Stimulated activated naive CD4-positive, alpha-beta T cell (primary cell): ENCODE data around the gene FOXP1.
A peak's percentile ranks its signal among the peaks of the same experiment; 100 is the strongest.

Source experiments
- DNase-seq, 6 experiments: peaks; one replicate each; lab custom pipeline; 2025; lab: John Stamatoyannopoulos, UW

Gene FOXP1

DNA sequence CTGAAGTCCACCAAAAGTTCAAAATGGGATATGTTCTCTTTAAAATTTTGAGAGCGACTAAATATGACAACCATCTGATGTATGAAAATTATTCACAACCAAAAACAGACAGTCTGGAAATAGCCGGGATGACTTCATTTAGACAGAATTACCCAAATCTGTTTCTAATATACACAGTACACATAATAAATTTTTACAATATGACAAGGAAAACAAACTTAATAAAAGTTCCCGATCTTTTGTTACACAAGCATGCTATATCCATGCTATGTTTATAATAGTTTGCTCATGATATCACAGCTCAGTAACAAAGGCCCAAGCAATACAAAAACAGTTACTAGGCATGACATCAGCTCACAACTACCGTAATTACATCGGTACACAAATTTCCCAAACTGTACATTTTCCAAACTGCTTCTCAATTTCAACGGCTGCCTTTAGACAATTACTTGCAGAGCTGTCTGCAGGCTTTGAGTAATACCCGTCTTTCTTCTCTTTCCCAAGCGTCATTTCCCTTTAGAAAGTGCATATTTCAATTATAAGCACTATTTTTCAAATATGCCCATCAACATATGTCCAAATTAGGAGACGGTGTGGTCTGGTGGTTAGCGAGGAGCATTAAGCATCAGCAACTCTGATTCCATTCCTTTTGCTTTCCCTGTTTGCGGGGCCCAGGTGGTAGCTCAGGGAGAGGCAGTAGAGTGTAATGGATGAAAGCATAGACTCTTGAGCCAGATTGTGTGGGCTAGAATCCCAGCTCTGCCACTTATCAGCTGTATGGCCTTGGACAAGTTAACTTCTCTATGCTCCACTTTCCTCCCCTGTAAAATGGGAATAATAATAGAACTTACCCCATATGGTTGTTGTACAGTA is 481.2 kb downstream of the FOXP1 start:
- DNase-seq = no peak

DNA sequence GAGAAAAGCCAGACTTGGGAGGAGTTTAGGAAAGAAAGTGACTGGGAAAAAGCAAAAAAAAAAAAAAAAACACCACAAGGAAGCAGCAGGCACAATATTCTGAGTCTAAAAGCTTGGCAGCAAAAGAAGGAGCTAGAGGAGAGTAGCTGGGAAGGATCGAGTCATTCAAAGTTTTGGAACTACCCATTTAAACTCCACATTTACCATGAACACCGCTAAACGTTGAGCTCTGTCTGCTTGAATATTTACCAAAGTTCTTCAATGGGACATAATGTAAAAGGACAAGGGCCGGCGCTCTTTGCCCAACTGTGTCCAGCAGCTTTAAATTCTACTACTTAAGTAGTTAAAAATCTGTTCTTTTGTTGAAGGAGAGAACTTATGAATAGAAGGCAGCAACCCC is 481.9 kb downstream of the FOXP1 start:
- no peak for DNase-seq

DNA sequence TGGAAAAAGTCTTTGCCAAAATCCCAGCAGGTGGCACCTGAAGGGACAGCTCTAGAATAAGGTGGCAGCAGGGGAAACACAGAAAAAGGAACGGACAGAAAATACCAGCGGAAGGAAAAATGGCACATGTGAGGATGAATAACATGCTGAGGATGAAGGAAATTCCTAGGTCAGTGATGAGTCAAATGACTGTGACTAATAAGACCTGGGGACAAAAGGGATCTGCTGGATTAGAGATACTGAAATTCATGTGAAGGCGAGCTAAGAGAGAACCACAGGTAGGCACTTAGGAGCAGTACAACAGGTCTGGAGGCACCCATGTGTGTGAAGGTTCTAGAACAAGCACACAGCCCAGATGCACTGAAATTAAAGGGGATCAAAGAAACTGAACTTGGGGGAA is 482.5 kb downstream of the FOXP1 start:
- no peak for DNase-seq

DNA sequence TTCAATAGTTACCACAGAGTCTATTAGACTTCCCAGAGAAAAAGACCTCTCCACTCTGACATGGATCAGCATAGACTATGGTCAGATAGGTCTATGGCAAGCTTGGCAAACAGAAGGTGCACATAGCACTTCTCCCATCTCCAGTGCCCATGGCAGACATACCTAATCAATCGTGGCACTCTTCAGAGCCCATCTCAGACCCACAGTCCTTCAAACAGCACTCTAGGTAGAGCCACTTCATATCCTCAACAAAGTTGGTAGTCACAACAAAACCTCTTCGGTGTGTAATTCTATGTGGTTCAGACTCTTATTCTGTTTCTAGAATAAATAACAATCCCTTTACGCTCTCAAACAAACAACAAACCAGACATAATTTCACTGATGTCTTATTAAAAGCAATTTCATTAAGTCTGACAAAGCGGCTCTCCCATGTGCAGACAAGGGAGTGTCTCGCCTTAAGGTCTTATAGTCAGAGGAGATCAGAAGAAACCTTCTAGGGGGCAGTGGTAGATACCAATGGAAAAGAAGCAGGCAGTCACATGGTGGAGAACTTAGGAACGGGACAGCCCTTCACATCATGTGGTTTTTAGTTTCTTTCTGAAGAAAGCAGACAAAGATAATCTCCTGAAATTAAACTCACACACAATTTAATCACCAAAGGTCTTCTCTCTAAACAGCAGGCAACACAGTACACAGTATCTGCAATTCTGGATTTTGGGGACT is 483.4 kb downstream of the FOXP1 start:
- DNase-seq = no peak

DNA sequence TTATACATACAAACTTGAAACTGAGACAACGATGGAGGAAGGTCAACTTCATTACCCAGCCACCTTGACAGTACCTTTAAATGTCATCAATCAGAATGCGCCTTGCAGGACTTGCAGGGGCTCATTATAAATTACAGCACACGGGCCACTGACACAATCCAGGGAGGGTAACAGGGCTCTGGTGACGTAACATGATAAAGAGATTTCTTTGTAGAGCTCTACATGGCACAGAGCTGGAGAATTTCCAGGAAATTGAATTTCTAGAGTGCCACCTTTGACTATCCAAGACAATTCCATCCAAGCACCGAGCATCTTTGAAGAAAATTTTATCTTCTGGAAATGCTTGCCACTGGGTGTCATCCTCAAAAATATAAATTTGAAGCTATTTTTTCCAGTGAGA is 486.0 kb downstream of the FOXP1 start:
- no peak for DNase-seq

DNA sequence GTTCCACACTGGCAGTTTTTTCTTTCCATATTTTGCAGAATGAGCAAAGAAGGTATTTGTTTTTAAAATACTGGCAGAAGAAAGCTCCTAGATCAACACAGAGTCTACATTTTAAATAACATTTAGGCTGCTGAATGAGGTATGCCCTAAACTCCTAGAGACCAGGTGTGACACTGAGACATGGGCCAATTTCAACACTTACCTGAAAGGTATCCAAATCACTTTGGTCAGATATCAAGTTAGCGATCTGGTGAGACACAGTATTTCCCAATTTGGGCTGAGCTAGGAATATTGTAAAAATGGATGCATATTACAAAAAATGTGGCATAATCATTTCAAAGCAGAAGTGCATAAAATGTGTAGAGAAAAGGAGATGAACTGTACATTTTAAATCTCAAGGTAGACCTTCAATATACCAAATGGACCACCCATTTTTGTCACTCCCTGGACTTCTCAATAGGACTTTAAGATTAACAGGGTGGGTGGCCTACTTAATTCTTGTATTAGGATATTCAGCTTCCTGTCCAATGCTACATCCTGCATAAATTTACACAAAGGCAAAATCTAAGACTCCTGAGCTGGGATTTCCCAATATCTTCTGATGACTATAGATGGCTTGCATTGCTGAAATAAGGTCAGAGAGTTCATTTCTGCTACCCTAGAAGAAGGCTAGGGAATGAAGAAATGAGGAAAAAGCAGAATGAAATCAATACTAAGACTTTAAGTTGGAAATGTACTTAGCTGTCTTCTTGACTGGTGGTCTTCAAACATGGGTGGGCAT is 487.8 kb downstream of the FOXP1 start:
- no peak for DNase-seq

DNA sequence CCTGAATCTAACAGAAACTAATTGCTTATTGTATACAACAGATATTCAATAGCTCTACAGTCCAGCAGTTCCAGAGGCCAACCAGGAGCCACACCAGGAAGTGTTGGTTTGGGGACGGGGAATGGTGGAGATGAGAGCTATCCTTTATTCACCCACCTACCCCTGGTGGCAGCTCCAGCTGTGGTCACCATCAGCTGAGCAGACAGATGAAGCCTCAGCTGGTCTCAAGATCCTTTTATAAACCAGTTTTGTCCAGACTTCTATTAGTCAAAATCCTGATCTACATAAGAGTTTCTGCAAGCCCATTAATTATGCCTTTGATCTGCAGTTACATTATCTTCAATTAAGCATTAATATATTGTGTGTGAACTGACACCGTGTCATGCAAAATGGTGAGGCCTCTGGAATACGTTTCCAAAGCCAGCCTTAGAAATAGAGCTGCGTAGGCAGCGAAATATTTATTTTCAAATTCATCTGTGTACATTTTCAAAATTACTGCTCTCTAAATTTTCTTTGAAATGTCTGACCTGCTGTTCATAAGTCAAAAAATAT is 488.8 kb downstream of the FOXP1 start:
- no peak for DNase-seq

DNA sequence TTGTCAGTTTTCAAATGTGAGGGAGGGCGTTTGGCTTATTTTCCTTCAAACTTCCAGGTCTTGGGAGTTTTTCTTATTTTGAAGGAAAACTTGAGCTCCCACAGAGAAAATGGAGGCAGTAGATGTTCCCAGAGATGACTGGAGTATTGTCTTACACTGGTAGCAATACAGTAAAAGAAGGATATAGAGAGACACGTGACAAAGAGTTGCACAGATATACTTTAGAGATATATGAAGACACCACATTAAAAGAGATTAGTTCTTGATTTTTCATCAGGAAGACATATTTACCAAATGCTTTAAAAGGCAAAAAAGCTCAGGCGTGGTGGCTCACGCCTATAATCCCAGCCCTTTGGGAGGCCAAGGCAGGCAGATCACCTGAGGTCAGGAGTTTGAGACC is 490.9 kb downstream of the FOXP1 start:
- peak in 1 of 6 experiments; percentile 40 for DNase-seq

DNA sequence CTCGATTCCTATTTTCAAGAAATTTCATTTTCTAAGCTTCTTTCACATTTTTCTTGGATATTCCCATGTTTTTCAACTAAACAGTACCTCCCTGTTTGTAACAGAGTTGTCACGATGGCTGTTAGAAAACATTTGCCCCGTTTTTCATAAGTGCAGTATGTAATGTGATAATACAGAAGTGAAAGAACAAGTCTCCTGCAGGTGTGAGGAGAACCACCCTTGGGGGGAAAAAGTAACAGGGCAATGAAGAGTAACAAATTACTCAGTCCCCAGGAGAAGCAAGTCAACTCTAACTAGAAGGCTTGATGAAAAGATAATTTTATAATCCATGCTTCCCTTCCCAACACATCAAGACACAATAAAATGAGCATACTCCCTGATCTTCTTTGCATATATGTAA is 493.3 kb downstream of the FOXP1 start:
- DNase-seq = no peak

DNA sequence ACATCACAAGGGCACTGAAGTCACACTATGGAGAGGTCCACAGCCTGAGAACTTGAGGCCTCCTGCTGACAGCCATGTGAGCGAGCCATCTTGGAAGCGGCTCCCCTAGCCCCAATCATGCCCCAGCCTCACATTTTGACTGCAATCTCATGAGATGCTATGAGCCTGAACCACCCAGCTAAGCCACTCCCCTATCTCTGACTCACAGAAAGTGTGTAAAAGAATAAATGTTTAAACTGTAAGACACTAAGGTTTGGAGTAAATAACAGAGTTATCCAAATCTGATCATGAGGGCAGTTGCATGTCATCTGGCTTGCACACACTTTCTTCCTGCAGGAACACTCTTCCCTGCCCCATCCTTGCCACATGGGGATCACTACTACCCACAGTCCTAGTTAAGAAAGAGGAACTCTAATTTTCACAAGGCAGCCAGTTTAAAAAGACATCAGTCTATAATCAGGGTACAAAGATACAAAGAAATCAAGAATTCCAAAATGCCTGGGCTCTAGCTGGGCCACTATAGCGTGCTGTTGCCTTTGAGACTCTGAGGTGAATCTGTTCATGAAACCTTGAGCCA is 494.2 kb downstream of the FOXP1 start:
- DNase-seq = no peak

DNA sequence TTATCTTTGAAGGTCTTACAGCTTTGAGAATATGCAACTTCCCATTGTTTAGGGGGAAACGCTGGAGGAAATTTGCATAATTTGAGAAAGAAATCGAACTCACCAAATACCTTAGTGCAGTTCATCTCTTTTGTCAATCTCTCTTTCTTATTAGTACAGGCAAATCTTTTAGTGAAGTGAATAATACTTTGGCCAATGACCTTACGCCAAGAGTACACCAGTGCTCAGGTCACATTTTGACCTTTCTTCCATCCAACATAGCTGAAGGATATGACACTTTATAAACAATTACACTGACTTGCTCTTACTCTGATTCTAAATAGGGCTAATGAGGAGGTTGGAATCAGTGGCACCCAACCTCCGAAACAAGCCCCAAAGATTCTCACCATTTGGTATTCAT is 494.8 kb downstream of the FOXP1 start:
- DNase-seq = no peak

DNA sequence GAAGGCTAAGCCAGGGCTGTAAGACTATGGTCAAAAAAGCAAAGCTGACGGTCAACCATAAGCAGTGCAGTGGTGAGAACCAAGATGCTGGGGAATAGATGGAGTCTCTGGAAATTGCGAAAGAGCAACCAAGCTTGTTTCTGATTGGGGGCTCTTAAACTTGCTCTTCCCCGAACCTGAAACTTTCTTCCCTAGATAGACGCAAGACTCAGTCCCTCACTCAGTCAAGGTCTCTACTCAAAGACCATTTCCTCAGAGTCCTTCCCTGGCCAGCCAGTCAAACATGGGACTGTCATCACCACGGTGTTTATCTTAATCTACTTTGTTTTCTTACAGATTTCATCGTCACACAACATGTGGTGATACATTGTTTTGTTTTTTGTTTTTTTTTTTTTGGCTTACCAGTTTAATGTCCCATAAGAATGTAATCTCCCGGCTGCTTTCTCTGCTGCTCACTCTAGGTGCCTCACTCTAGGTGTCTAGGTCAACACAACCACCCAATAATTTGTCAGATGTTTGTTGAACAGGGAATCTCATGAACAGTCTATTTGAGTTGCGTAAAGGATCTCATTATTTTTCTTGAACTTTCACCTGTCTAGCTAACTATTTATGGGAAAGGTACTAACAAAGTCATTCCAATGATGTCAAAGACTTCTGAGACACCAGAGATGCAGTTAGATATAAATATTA is 495.4 kb downstream of the FOXP1 start:
- no peak for DNase-seq

DNA sequence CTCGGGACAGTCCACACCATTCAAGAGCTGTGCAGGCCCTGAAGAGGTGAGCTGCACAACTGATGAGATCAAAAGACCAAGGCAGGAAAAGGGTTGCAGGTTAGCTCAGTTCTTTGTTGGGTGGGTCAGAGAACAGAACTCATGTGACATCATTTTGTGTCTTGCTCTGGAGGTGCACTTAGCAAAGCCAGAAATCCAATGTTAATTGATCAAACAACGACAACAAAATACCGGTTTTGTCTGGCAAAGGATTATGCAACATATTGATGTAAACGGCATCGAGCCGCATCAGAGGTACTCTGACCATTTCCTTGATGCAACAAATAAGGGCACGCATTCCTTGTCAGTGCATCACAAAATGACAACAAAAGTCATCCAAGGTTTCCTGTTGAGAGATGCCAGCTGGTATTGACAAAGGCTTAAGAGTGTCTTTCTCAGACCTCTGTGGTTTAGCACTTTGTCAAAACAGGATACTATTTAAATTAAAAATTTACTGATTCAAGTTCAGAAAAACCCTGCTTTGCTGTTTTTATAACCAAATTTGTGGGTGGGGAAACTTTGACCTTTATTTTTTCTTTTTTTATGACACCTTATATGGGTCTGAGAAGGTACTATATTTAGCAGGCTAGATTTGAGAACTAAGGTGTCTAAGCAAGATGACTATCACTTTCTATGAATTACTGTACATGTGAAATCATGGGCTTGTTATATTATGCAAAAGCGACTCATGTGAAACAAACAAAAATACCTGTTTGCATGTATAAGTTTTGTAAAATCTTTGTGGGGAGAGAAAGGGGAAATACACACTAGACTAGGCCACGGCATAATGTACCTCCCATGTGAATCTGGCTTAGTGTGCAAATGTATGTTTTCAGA is 496.1 kb downstream of the FOXP1 start:
- DNase-seq = peak in 3 of 6 experiments; percentile 54 to 65 (median 65)

DNA sequence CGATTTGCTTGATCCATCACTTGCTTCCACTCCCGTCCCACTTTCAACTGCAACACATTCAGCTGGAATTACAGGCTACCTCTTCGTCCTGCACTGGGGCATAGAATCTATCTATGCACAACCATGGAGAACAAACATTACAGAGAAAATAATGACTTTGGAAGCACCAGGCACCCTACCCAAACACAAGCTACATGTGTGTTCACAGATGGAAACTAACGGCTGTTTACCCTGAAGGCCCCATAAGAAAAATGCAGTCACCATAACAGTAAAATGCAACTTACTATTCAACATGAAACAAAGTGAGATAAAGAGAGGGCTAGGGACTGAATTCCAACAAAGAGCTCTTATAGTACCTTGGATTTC is 496.8 kb downstream of the FOXP1 start:
- no peak for DNase-seq

DNA sequence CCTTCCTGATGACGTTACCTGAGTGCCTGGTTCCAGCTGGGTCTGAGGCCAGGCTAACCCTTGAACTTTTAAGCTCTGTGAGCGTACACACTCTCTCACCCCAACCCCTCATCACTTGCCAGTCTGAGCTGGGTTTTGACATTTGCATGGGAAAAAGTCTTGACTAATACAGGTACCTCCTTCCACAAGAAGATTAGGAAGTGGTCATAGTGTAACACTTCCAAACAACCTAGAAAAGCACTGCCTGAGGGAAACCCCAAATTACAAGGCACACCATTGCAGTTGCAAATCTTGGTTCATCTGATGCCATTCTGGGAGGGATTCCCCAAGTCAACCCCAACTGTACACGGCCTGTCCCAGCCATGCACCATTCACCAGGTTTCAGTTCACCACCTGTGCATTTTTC is 499.8 kb downstream of the FOXP1 start:
- DNase-seq = no peak

DNA sequence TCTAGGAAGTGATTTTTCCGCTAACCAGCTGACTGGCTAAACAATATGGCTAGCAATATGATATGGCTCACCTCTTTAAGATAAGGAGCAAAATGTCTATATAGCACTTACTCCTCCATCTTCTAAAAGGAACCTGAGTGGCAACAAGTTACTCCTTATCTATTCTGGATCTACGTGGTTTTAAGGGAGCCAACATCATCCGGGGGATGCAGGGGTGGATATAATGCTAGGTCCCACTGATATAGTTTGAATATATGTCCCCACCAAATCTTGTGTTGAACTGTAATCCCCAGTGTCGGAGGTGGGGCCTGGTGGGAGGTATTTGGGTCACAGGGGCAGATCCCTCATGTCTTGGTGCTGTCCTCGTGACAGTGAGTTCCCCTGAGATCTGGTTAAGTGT is 500.7 kb downstream of the FOXP1 start:
- DNase-seq = no peak

DNA sequence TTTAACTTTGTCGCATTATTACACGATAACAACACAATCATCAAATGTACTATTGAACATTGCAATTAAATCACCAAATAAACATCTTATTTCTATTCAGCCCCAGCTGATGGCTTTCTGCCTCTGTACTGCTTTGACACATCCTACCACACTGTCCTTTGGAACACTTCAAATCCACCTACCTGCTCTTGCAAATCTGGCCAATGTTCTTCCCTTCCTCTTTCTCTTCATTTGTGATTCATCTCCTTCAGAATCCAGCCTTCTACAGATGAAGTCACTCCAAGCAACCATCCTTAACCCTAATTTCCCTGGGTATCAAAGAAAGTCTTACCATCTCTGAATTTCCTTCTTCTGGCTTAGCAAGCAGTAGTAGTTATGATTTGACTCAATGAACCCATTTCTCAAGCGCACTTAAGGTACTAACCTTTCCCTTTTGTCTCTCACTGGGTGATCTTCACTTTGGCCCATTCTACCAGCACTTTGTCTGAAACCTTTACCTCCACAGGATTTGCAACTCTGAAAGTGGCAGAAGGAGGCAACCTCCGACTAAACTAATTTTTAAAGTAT is 502.9 kb downstream of the FOXP1 start:
- DNase-seq = no peak

DNA sequence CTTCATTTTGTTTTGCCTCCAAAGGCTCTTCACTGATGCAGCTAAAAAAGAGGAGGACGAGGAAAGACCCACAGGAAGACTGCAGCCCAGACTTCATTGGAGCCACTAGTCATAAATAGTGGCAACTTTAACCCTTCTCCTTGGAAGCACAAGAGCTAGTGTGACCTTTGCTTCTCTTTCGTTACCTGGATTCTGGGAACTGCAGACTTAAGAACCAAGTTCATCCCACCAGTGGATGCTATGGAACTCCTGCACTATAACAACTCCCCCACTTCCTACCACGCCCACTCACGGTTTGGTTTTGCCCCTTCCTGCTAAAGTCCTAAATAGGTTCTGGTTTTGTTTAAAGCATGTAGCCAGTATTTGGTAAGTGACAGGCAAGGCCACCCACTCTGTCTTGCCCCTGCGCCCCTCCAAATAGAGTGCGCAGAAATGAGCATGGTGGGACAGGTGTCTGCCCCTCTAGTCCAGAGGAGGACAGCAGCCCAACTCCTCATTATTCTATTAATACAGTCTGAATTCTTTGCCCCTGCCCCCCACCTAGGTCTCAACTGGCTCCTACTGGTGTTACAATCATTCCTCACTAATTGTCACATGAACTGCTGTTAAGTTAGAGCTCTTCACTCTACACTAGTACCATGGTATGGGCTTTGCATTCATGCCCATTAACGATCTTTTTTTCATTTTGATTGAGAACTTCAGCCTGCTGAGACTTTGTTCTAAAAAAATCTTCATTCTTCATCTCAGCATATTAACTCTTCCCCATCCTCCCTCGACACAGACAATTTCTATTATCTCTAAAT is 504.6 kb downstream of the FOXP1 start:
- no peak for DNase-seq

DNA sequence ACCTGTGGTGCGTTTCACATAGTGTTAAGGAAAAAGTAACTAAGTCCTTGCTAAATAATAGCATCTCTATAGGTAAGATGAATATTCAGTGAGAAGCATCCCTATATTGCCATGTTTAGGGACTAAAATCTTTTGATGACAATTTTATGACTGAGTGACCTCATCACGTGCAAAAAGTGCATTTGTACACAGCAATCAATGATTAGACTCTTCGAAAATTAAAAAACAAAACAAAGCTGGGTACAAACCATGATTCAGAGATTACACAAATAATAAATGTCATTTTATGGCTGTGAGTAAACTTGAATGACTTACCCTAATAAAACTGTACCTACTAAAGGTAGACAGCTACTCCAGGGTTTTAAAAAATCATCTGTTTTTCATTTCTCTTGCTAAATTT is 505.3 kb downstream of the FOXP1 start:
- no peak for DNase-seq
